Measurements from ENCODE around the gene CACNA1G.

DNA sequence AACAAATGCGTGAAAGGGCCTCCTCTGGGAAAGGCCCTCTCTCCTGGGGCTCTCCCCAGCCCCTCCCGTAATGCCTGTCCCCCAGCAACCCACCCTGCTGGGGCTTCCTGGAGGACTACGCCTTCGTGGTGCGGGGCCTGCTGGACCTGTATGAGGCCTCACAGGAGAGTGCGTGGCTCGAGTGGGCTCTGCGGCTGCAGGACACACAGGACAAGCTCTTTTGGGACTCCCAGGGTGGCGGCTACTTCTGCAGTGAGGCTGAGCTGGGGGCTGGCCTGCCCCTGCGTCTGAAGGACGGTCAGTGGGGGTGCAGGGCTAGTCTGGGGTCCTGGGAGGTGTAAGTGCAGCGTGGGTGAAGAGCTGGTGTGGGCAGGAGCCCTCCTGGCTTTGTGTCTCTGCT is 8.6 kb upstream of the CACNA1G start:
- TF ChIP-seq, protein P1, sequence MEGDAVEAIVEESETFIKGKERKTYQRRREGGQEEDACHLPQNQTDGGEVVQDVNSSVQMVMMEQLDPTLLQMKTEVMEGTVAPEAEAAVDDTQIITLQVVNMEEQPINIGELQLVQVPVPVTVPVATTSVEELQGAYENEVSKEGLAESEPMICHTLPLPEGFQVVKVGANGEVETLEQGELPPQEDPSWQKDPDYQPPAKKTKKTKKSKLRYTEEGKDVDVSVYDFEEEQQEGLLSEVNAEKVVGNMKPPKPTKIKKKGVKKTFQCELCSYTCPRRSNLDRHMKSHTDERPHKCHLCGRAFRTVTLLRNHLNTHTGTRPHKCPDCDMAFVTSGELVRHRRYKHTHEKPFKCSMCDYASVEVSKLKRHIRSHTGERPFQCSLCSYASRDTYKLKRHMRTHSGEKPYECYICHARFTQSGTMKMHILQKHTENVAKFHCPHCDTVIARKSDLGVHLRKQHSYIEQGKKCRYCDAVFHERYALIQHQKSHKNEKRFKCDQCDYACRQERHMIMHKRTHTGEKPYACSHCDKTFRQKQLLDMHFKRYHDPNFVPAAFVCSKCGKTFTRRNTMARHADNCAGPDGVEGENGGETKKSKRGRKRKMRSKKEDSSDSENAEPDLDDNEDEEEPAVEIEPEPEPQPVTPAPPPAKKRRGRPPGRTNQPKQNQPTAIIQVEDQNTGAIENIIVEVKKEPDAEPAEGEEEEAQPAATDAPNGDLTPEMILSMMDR (IDR thresholded peaks at IDR 0.05; ENCODE audit: insufficient read depth, low read depth, low read length) = no peak
- TF ChIP-seq EZH2 (IDR thresholded peaks at IDR 0.05; ENCODE audit: insufficient read depth, low read length) = no peak
